Activated CD4-positive, alpha-beta T cell treated with anti-CD3 and anti-CD28 coated beads for 36 hours (primary cell): ENCODE results near the gene KRT13. TPM values are rescaled to one million over a fixed set of nuclear protein-coding genes. Genes with fewer than 3 reads are reported as not detected.

Source experiments
- ATAC-seq: fragments of 200-7000 bp; cut with Tn5 transposase; one replicate; pipeline ENCODE4 v1.10.0; 2021; ENCODE audit warnings: mild to moderate bottlenecking, moderate library complexity
- CTCF ChIA-PET: fragments of 350-600 bp; sonication (Branson Sonifier 250); formaldehyde crosslinking; loops from one replicate; lab custom pipeline; 2021; ENCODE audit warnings: antibody characterized with exemption; lab: Charles Lee
- POLR2A ChIA-PET: fragments of 350-600 bp; sonication (Branson Sonifier 250); formaldehyde crosslinking; loops from one replicate; lab custom pipeline; 2021; ENCODE audit warnings: antibody characterized with exemption, inconsistent platforms; lab: Charles Lee
- DNase-seq: peaks from one replicate; pipeline ENCODE4 v3.0.0-alpha.2; 2020
- H3K27ac Mint-ChIP-seq: one replicate; pipeline ENCODE4 v1.8.0; 2021; ENCODE audit warnings: mixed read lengths
- H3K27me3 Mint-ChIP-seq: one replicate; pipeline ENCODE4 v1.8.0; 2021; ENCODE audit warnings: mixed read lengths
- H3K36me3 Mint-ChIP-seq: one replicate; pipeline ENCODE4 v1.8.0; 2021; ENCODE audit warnings: low read depth, mixed read lengths
- H3K4me1 Mint-ChIP-seq: one replicate; pipeline ENCODE4 v1.8.0; 2021; ENCODE audit warnings: mixed read lengths
- H3K4me3 Mint-ChIP-seq: one replicate; pipeline ENCODE4 v1.8.0; 2021; ENCODE audit warnings: mild to moderate bottlenecking, moderate library complexity, mixed read lengths
- H3K9me3 Mint-ChIP-seq: one replicate; pipeline ENCODE4 v1.8.0; 2021; ENCODE audit warnings: low read depth, mixed read lengths
- intact Hi-C, 2 experiments: fragments of 100-400 bp; cut with DNase I in 1 of 2; cut with micrococcal nuclease in 1 of 2; formaldehyde crosslinking; loops; one replicate each; pipeline versions ENCODE4 v1.14.2 to v1.15.1; 2022 to 2024; cut with DNase I, micrococcal nuclease
- total RNA-seq, 2 experiments: library from RNA; stranded (reverse); gene quantifications; one replicate each; pipeline ENCODE4 v1.2.3, GENCODE V29; 2021

KRT13 gene
- total RNA-seq, 2 experiments from 2014 or later, result not detected

- DNase-seq, result no peak
- Mint-ChIP-seq H3K4me3 (no peak overlapping the region), H3K27me3 (no peaks in the 10 kb centered on the region), H3K36me3 (no peaks in the 10 kb centered on the region), H3K9me3 (no peaks in the 10 kb centered on the region), H3K4me1 (no peaks in the 10 kb centered on the region), H3K27ac (no peak overlapping the region)
- no peak for ATAC-seq
- intact Hi-C loops, result no loop called here
- ChIA-PET CTCF (interaction anchor here (1.1 kb wide), 1 partner anchor 68 kb away, joined by 3 read pairs; no protein-coding TSS in a partner anchor), POLR2A (no interaction called here)
These were observed 25.3 kb downstream of the KRT13 start for GRCh38 chr17:41480136-41480535.

GRCh38 chr17:41478237-41478636 lies 27.2 kb downstream of the KRT13 start:
- intact Hi-C loops, result no loop called here
- H3K27me3 Mint-ChIP-seq, result no peaks in the 10 kb centered on the region
- no peaks in the 10 kb centered on the region for H3K9me3 Mint-ChIP-seq
- no peak overlapping the region for H3K27ac Mint-ChIP-seq
- no peaks in the 10 kb centered on the region for H3K4me1 Mint-ChIP-seq
- no peak overlapping the region for H3K4me3 Mint-ChIP-seq
- no peaks in the 10 kb centered on the region for H3K36me3 Mint-ChIP-seq
- CTCF ChIA-PET, result interaction anchor here (0.6 to 1.2 kb wide), 5 partner anchors 9 to 176 kb away, joined by 3 to 5 read pairs (median 3); no protein-coding TSS in a partner anchor
- POLR2A ChIA-PET, result no interaction called here
- ATAC-seq (no peak), DNase-seq (no peak)

GRCh38 chr17:41476866-41477815 lies 28.3 kb downstream of the KRT13 start:
- ATAC-seq (no peak), DNase-seq (no peak)
- H3K27me3 Mint-ChIP-seq, result no peaks in the 10 kb centered on the region
- H3K27ac Mint-ChIP-seq, result no peak overlapping the region
- H3K9me3 Mint-ChIP-seq, result no peaks in the 10 kb centered on the region
- intact Hi-C loops, result no loop called here
- ChIA-PET POLR2A (interaction anchor here (0.6 kb wide), 1 partner anchor 783 kb away, joined by 4 read pairs; no protein-coding TSS in a partner anchor), CTCF (interaction anchor here (0.9 to 1.2 kb wide), 3 partner anchors 8 to 60 kb away, joined by 3 read pairs; no protein-coding TSS in a partner anchor)
- H3K36me3 Mint-ChIP-seq, result no peaks in the 10 kb centered on the region
- no peaks in the 10 kb centered on the region for H3K4me1 Mint-ChIP-seq
- no peak overlapping the region for H3K4me3 Mint-ChIP-seq

- Mint-ChIP-seq H3K27me3 (peaks cover 2% of the 10 kb centered on the region), H3K9me3 (no peaks in the 10 kb centered on the region), H3K4me1 (no peaks in the 10 kb centered on the region), H3K36me3 (no peaks in the 10 kb centered on the region), H3K27ac (no peak overlapping the region), H3K4me3 (no peak overlapping the region)
- ATAC-seq, result no peak
- no peak for DNase-seq
- POLR2A ChIA-PET, result no interaction called here
- CTCF ChIA-PET, result interaction anchor here (1.2 kb wide), 1 partner anchor 24 kb away, joined by 4 read pairs; no protein-coding TSS in a partner anchor
- intact Hi-C loops, result no loop called here
These were observed 30.0 kb downstream of the KRT13 start for GRCh38 chr17:41475421-41475820.

- no peak overlapping the region for H3K4me3 Mint-ChIP-seq
- no peak for DNase-seq
- no peak overlapping the region for H3K27ac Mint-ChIP-seq
- H3K4me1 Mint-ChIP-seq, result no peaks in the 10 kb centered on the region
- no peaks in the 10 kb centered on the region for H3K36me3 Mint-ChIP-seq
- ATAC-seq, result no peak
- CTCF ChIA-PET, result interaction anchor here (1.2 kb wide), 1 partner anchor 23 kb away, joined by 4 read pairs; no protein-coding TSS in a partner anchor
- H3K27me3 Mint-ChIP-seq, result peaks cover 2% of the 10 kb centered on the region
- no peaks in the 10 kb centered on the region for H3K9me3 Mint-ChIP-seq
- intact Hi-C loops, result no loop called here
- POLR2A ChIA-PET, result no interaction called here
These were observed 30.5 kb downstream of the KRT13 start for GRCh38 chr17:41474863-41475262.

GRCh38 chr17:41468346-41468745 lies 37.1 kb downstream of the KRT13 start:
- ATAC-seq, result no peak
- no peak overlapping the region for H3K4me3 Mint-ChIP-seq
- peaks cover 2% of the 10 kb centered on the region for H3K27me3 Mint-ChIP-seq
- ChIA-PET CTCF (no interaction called here), POLR2A (interaction anchor here (0.6 kb wide), 1 partner anchor 542 kb away, joined by 7 read pairs; no protein-coding TSS in a partner anchor)
- intact Hi-C loops, result no loop called here
- no peaks in the 10 kb centered on the region for H3K36me3 Mint-ChIP-seq
- no peaks in the 10 kb centered on the region for H3K4me1 Mint-ChIP-seq
- no peak for DNase-seq
- no peak overlapping the region for H3K27ac Mint-ChIP-seq
- H3K9me3 Mint-ChIP-seq, result no peaks in the 10 kb centered on the region

GRCh38 chr17:41467561-41467960 lies 37.9 kb downstream of the KRT13 start:
- Mint-ChIP-seq H3K27ac (no peak overlapping the region), H3K9me3 (no peaks in the 10 kb centered on the region), H3K4me3 (no peak overlapping the region), H3K36me3 (no peaks in the 10 kb centered on the region), H3K27me3 (peaks cover 2% of the 10 kb centered on the region), H3K4me1 (no peaks in the 10 kb centered on the region)
- POLR2A ChIA-PET, result no interaction called here
- intact Hi-C loops, result no loop called here
- CTCF ChIA-PET, result no interaction called here
- no peak for DNase-seq
- no peak for ATAC-seq

- no peak within 1 kb of the TSS for H3K27ac Mint-ChIP-seq
- intact Hi-C loops, result no loop called here
- no peak for ATAC-seq
These were observed 38.4 kb downstream of the KRT13 start, which contains the start of gene KRT32 for GRCh38 chr17:41466988-41467387. Gene KRT32 (minus strand): TSS chr17:41467386. CDS start chr17:41467325, 61 bp downstream.

GRCh38 chr17:41464682-41465081 lies 40.7 kb downstream of the KRT13 start:
- ChIA-PET CTCF (no interaction called here), POLR2A (no interaction called here)
- H3K27me3 Mint-ChIP-seq, result no peaks in the 10 kb centered on the region
- DNase-seq (no peak), ATAC-seq (peak; percentile 16)
- H3K27ac Mint-ChIP-seq, result no peak overlapping the region
- H3K9me3 Mint-ChIP-seq, result no peaks in the 10 kb centered on the region
- H3K36me3 Mint-ChIP-seq, result no peaks in the 10 kb centered on the region
- H3K4me1 Mint-ChIP-seq, result no peaks in the 10 kb centered on the region
- no peak overlapping the region for H3K4me3 Mint-ChIP-seq
- intact Hi-C loops, result no loop called here

More at GRCh38 chr17:41466988-41467387, 38.4 kb downstream of the KRT13 start, which contains the start of gene KRT32:
- Mint-ChIP-seq H3K4me1 (no peaks in the 10 kb centered on the region), H3K4me3 (no peak within 1 kb of the TSS), H3K36me3 (no peaks in the 10 kb centered on the region), H3K9me3 (no peaks in the 10 kb centered on the region), H3K27me3 (peaks cover 2% of the 10 kb centered on the region)
- DNase-seq, result no peak
- POLR2A ChIA-PET, result no interaction called here
- CTCF ChIA-PET, result no interaction called here

- DNase-seq (no peak), ATAC-seq (no peak)
- Mint-ChIP-seq H3K36me3 (no peaks in the 10 kb centered on the region), H3K27me3 (no peaks in the 10 kb centered on the region), H3K4me3 (no peak overlapping the region), H3K9me3 (no peaks in the 10 kb centered on the region), H3K4me1 (no peaks in the 10 kb centered on the region), H3K27ac (no peak overlapping the region)
- ChIA-PET POLR2A (no interaction called here), CTCF (no interaction called here)
- intact Hi-C loops, result no loop called here
These were observed 41.2 kb downstream of the KRT13 start for GRCh38 chr17:41464173-41464572.

- intact Hi-C loops, result no loop called here
- no peak for ATAC-seq
- CTCF ChIA-PET, result no interaction called here
- Mint-ChIP-seq H3K4me1 (no peaks in the 10 kb centered on the region), H3K4me3 (no peak overlapping the region), H3K27ac (no peak overlapping the region), H3K9me3 (no peaks in the 10 kb centered on the region), H3K27me3 (no peaks in the 10 kb centered on the region), H3K36me3 (no peaks in the 10 kb centered on the region)
- POLR2A ChIA-PET, result no interaction called here
- no peak for DNase-seq
These were observed 41.7 kb downstream of the KRT13 start for GRCh38 chr17:41463746-41464145.

GRCh38 chr17:41462705-41463104 lies 42.7 kb downstream of the KRT13 start:
- CTCF ChIA-PET, result no interaction called here
- intact Hi-C loops, result no loop called here
- H3K9me3 Mint-ChIP-seq, result no peaks in the 10 kb centered on the region
- ATAC-seq (no peak), DNase-seq (no peak)
- no peaks in the 10 kb centered on the region for H3K36me3 Mint-ChIP-seq
- no peaks in the 10 kb centered on the region for H3K4me1 Mint-ChIP-seq
- POLR2A ChIA-PET, result no interaction called here
- H3K4me3 Mint-ChIP-seq, result no peak overlapping the region
- H3K27me3 Mint-ChIP-seq, result no peaks in the 10 kb centered on the region
- no peak overlapping the region for H3K27ac Mint-ChIP-seq
